AG04450 (cell line): ENCODE results near the gene KPNA6. TPM values are rescaled to one million over a fixed set of nuclear protein-coding genes. Genes with fewer than 3 reads are reported as not detected.
"Not testable (repeated sequence)": the region's sequence is repeated elsewhere in the genome, so short reads cannot be mapped to it uniquely, and the experiment has no call there.

Experiments used
- CTCF ChIA-PET: fragments of 300-600, 350-600 bp; formaldehyde crosslinking; extraction: SDS; loops from one replicate; lab custom pipeline; 2022; ENCODE audit warnings: antibody characterized with exemption, inconsistent platforms; lab: Charles Lee
- POLR2A ChIA-PET: fragments of 350-600 bp; formaldehyde crosslinking; extraction: SDS; loops from one replicate; lab custom pipeline; 2021; ENCODE audit warnings: antibody characterized with exemption, inconsistent platforms; lab: Yijun Ruan, JAX
- DNase-seq: peaks from one replicate; pipeline ENCODE4 v3.0.0-alpha.2; 2011; ENCODE audit warnings: low read depth, low spot score
- H3K27ac ChIP-seq: one replicate; pipeline ENCODE4 v1.5.1; 2012; ENCODE audit warnings: low read depth, low read length, control low read depth
- H3K27me3 ChIP-seq: one replicate; pipeline ENCODE4 v1.6.0; 2012; ENCODE audit warnings: low read length; ENCODE audit not compliant: control insufficient read depth, insufficient read depth
- H3K4me3 ChIP-seq: 2 replicates; pipeline ENCODE4 v1.5.1; 2011; ENCODE audit warnings: mild to moderate bottlenecking, low read depth, low read length, control low read depth
- H3K9me3 ChIP-seq: 2 replicates; pipeline ENCODE4 v1.5.1; 2012; ENCODE audit warnings: low read length; ENCODE audit not compliant: control insufficient read depth, insufficient read depth
- CTCF ChIP-seq: IDR thresholded peaks from 2 replicates; pipeline ENCODE4 v1.5.1; 2011; ENCODE audit warnings: low read depth, low read length, control low read depth, inconsistent platforms
- polyA plus RNA-seq: library from polyadenylated mRNA; depleted of rRNA; stranded (reverse); fragments of >200 nt; gene quantifications from 2 replicates; pipeline ENCODE4 v1.2.3, GENCODE V29; 2011

Gene KPNA6
- polyA plus RNA-seq, 1 experiment, result 45.9 TPM

DNA sequence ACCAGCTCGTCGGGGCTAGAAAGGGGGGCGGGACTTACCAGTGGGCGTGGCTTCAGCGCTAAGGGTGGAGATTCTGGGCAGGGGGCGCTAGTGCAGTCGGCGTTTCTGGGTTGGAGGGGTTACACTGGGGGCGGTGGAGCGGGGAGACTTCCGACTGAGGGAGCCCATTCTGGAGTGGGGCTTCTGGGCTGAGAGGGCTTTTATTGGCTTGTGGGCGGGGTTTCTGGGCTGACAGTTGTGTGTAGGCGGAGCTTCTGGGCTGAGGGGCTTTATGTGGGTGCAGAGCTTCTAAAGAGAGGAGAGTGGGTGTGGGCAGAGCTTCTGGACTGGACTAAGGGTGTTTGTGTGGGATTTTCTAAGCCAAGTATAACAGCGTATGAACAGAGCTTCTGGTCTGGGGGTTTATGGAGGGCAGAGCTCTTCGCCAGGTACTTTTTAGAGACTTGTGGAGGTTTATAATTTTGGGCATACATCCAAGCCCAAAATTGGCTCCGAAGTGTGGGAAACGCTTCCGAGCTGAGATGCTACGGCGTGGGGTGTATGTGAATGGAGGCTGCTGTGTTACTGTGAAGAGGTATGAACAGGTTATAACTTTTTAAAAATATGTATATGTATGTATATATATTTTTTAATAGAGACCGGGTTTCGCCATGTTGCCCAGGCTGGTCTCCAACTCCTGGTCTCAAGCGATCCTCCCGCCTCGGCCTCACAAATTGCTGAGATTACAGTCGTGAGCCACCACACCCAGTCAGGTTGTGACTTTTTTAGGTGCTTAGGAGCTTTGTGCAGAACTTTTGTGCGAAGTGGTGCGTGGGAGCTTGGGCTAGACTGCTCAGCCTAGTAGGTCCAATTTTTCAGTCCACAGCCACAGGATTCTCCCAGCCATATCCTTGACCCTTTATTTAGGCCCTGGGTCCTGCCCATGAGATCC lies 34.3 kb upstream of the KPNA6 start:
- H3K27ac ChIP-seq, result peak overlapping the region; percentile 96
- H3K4me3 ChIP-seq, result peak overlapping the region; percentile 90
- ChIA-PET POLR2A (interaction anchor here (0.5 to 2.2 kb wide), 20 partner anchors 11 to 1368 kb away, joined by 3 to 18 read pairs (median 6); partner anchors contain the start of genes CCDC28B, KHDRBS1, KPNA6 and TXLNA), CTCF (interaction anchor here (0.6 to 2.9 kb wide), 17 partner anchors 9 to 653 kb away, joined by 3 to 20 read pairs (median 4); partner anchors contain the start of gene KPNA6)
- peak; percentile 41 for TF ChIP-seq CTCF
- no peaks in the 10 kb centered on the region for H3K27me3 ChIP-seq
- no peak for DNase-seq
- no peaks in the 10 kb centered on the region for H3K9me3 ChIP-seq

DNA sequence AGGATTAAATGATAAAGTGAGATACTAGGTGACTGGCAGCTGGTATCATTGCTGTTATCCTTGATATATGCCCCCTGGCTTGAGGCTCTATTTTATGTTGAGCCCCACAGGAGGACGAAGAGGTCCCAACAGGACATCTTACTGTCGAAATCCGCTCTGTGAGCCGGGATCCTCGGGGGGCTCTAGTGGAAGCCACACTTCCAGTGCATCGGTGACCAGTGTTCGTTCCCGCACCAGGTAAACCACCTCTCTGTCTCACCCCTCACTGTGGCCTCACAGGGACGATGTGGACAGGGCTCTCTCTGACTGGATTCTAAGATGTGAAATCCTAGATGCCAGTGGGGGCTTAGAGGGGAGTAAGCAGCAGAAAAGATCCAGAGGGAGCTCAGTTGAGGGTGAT lies 33.0 kb upstream of the KPNA6 start:
- POLR2A ChIA-PET, result no interaction called here
- Histone ChIP-seq H3K9me3 (no peaks in the 10 kb centered on the region), H3K27ac (no peak overlapping the region), H3K27me3 (no peaks in the 10 kb centered on the region), H3K4me3 (no peak overlapping the region)
- no peak for TF ChIP-seq CTCF
- no peak for DNase-seq
- CTCF ChIA-PET, result no interaction called here

DNA sequence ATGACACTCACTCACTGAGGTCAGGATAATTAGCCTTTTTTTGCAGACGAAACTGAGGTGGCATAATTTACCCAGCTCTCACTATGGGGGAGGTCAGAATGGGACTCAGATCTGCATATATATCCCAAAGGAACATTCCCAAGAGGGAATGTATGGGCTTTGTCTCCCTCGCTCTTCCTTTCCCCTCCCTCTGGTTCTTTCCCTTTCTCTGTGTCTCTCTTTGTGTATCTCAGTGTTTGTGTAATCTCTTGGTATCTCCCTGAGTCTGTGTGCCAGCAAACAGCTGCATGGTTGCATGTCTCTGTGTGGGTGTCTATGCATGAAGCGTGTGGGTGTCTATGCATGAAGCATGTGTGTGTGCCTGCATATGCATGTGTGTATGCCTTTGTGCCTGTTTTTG lies 30.4 kb upstream of the KPNA6 start:
- CTCF ChIA-PET, result no interaction called here
- POLR2A ChIA-PET, result interaction anchor here (0.6 kb wide), 1 partner anchor 19 kb away, joined by 4 read pairs; no protein-coding TSS in a partner anchor
- TF ChIP-seq CTCF, result no peak

GRCh38 chr1:32082022-32082421 lies 25.8 kb upstream of the KPNA6 start:
- Histone ChIP-seq H3K27me3 (no peaks in the 10 kb centered on the region), H3K9me3 (no peaks in the 10 kb centered on the region), H3K4me3 (no peak overlapping the region), H3K27ac (no peak overlapping the region)
- TF ChIP-seq CTCF, result no peak
- POLR2A ChIA-PET, result no interaction called here
- DNase-seq, result no peak
- CTCF ChIA-PET, result interaction anchor here (1.0 to 1.6 kb wide), 2 partner anchors 9 to 28 kb away, joined by 3 to 10 read pairs; partner anchors contain the start of gene TMEM39B

More for the DNA sequence above, 30.4 kb upstream of the KPNA6 start:
- Histone ChIP-seq H3K9me3 (no peaks in the 10 kb centered on the region), H3K4me3 (no peak overlapping the region), H3K27me3 (no peaks in the 10 kb centered on the region), H3K27ac (no peak overlapping the region)
- DNase-seq, result no peak

- H3K27ac ChIP-seq, H3K27me3 ChIP-seq, H3K9me3 ChIP-seq, H3K4me3 ChIP-seq, DNase-seq: not testable (repeated sequence)
- CTCF ChIA-PET, result interaction anchor here (1.2 kb wide), 1 partner anchor 13 kb away, joined by 8 read pairs; the partner anchor contains the start of gene TMEM39B
- POLR2A ChIA-PET, result interaction anchor here (0.7 kb wide), 1 partner anchor 83 kb away, joined by 3 read pairs; no protein-coding TSS in a partner anchor
Observed at GRCh38 chr1:32086381-32086780, 21.5 kb upstream of the KPNA6 start.
